Activated CD4-positive, alpha-beta T cell treated with anti-CD3 and anti-CD28 coated beads, Interleukin-2, amount 50 U/mL, for 16 hours (primary cell): ENCODE data around the gene TYK2.
A peak's percentile ranks its signal among the peaks of the same experiment; 100 is the strongest.

Source experiments
- DNase-seq: peaks from one replicate; pipeline ENCODE4 v3.0.0-alpha.2; 2020

Gene TYK2

GRCh38 chr19:10332965-10333757 lies 47.2 kb downstream of the TYK2 start, which contains the start of gene RAVER1:
TSS of gene RAVER1 (minus strand) at chr19:10333529. CDS start at chr19:10333507, 22 bp downstream.
- peak; percentile 99 for DNase-seq

GRCh38 chr19:10332158-10332964 lies 48.0 kb downstream of the TYK2 start:
- no peak for DNase-seq

GRCh38 chr19:10329555-10329954 lies 50.8 kb downstream of the TYK2 start:
- no peak for DNase-seq

GRCh38 chr19:10328558-10329429 lies 51.6 kb downstream of the TYK2 start:
- no peak for DNase-seq

- DNase-seq, result no peak
These were observed 52.6 kb downstream of the TYK2 start for GRCh38 chr19:10327793-10328192.

- DNase-seq, result no peak
These were observed 54.6 kb downstream of the TYK2 start for GRCh38 chr19:10325732-10326131.

- DNase-seq, result no peak
These were observed 58.2 kb downstream of the TYK2 start for GRCh38 chr19:10321874-10322835.

GRCh38 chr19:10321417-10321797 lies 59.0 kb downstream of the TYK2 start:
- no peak for DNase-seq

- no peak for DNase-seq
These were observed 59.6 kb downstream of the TYK2 start for GRCh38 chr19:10320602-10321416.

- DNase-seq, result no peak
These were observed 61.3 kb downstream of the TYK2 start for GRCh38 chr19:10318807-10319682.

- DNase-seq, result no peak
These were observed 62.4 kb downstream of the TYK2 start for GRCh38 chr19:10317857-10318462.

GRCh38 chr19:10317045-10317856 lies 63.1 kb downstream of the TYK2 start:
- DNase-seq, result no peak

GRCh38 chr19:10316229-10317044 lies 63.9 kb downstream of the TYK2 start:
- no peak for DNase-seq

- peak; percentile 92 for DNase-seq
These were observed 64.8 kb downstream of the TYK2 start, which contains the start of gene FDX2 for GRCh38 chr19:10315335-10316214. TSS of gene FDX2 (minus strand) at chr19:10316015. CDS start at chr19:10315996, 19 bp downstream.

- no peak for DNase-seq
These were observed 70.9 kb downstream of the TYK2 start, which contains the start of gene ZGLP1 for GRCh38 chr19:10309423-10309822. TSS of gene ZGLP1 (minus strand) at chr19:10309815.

- DNase-seq, result no peak
These were observed 74.0 kb downstream of the TYK2 start for GRCh38 chr19:10306327-10306726.
